NCI-H524 (cell line): ENCODE data around the gene ATP2B1.

Experiments used
- DNase-seq, 2 experiments: peaks; one replicate each; lab custom pipeline; 2025; lab: John Stamatoyannopoulos, UW

Gene ATP2B1

DNA sequence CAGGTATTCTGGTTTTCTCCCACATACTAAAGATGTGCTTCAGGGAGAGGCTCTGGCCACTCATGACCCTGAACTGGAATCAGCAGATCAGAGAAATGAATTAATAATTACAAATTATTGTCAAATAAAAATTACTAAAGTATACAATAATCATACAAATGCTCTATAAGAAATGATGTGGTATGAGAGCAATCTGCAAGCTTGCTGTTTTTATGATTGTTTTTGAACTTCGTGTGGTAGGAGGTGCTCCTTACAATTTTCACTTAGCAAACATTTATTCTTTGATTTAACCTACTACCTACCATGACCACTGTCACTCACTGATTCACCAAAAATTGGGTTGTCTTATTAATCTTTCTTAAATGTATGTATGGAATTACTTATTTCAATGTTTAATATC, 16.2 kb downstream of the ATP2B1 start:
- no peak for DNase-seq

DNA sequence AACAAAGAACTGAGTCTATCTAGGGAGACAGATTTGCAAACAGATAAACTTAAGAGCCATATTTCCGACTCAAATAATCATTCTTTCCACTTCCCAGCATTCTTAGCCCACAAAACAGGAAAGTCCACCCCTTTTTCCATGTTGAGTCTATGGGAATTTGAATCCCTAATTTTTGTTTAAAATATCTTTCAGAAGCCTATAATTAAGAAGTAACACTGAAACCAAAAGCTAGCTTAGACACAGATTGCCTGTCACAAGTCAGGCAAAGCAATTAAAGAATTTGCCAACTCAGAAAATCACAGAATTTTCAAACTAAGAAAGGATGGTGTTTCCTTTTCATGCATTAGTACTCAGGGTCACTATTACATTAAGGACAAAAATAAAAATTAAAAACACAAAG, 17.0 kb downstream of the ATP2B1 start:
- peak in 1 of 2 experiments; percentile 6 for DNase-seq

DNA sequence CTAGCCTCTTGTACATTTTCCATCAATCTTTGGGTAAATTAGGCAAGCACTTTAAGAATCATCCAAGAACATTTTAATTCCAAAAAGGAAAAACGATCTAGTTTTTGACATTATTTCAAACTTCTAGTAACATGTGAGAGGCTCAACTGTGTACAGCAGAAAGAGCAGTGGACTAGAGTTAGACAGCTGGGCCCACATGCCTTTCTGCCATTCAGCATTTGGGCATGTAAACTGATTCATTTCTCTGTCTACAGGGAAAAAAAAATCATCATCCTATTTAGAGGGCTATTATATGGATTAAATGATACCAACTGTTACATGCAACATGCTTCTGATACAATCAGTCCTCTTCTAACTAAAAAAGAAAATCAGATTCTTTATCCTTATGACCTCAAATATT, 17.7 kb downstream of the ATP2B1 start:
- peak; percentile 41 to 71 for DNase-seq

DNA sequence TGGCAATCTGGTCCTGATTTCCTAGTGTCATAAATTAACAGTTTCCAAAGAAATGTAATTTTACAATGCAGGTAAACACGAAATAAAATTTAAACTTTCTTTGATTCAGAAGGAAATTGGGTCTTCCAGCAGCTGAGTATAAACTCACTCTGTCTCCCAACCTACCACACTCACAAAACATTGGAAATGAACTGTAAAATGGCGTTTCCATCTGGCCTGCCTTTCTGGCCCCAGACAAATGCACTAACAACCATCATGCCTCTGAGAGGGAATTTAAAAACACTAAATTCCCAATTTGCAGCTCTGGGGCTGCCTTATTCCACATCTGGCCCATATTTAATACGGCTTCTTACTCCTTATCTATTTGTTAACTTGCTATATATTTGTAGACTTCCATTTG, 19.3 kb downstream of the ATP2B1 start:
- DNase-seq: peak in 1 of 2 experiments; percentile 32

DNA sequence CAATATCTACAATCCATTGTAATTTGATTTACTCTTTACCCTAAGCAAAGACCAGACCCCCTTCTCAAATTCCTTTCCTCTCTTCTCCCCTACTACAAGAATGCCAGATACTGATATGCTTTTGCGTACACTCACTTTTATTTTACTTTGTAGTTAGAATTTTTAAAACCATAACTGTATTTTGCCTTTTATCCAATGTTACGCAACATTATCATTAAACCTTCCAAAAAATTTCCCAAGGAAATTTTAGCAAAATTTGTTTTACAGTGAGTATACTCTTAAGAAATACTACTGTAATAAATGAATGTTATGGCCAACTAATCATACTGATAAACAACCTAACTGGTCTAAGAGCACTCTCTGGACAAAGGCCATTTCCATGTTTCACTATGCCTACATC, 22.3 kb downstream of the ATP2B1 start:
- no peak for DNase-seq

DNA sequence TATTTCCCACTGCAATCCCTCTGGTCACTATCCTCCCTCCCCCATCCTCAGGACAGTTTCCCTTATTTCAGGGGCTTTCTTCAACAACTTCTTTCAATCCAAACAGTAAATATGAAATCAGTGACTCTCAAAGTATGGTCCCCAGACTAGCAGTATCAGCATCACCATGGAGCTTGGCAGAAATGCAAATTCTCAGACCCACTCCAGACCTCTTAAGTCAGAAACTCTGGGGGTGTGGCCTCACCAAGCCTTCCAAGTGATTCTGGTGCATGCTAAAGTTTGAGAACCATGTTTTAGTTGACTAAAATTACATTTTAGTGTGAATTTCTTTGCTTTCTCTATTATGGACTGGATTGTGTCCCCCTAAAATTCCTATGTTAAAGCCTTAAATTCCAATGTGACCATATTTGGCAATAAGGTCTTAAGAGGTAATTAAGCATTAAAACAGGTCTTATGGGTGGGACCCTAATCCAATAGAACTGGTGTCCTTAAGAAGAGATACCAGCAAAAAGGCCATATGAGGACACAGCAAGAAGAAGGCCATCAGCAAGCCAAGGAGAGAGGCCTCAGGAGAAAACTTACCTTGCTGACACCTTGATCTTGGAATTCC, 23.2 kb downstream of the ATP2B1 start:
- no peak for DNase-seq

DNA sequence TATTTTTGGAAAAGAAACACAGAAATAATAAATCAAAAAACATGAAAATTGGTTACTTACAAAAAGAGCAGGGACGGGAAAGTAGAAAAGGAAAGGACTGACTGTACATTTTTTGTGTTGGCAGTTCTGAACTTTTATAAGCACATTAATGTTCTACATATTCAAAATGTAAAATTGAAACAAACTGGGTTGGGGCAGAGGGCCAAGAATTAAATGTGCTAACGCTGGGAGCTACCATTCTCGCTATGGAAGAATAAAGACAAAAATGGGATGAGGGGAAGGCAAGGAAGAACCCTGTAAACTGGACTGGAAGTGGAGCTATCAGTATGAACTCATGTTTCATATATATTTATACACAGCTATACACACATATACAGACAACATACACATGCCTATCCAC, 24.5 kb downstream of the ATP2B1 start:
- DNase-seq: no peak

DNA sequence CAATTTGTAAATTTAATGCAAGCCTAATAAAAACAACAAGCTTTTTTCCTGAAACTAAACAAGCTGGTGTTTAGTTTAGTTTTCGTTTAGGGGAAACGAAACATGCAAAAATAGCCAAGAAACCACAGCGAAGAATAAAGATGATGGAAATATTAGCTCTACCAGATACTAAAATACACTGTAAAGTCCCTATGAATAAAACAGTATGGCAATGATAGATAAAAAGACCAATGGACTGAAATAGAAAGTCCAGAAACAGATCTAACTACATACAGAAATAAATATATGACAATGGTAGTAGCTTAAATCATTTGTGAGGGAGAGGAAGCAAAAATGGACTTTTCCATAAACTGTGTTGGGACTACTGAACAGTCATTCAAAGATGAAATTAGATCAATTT, 26.4 kb downstream of the ATP2B1 start:
- no peak for DNase-seq

DNA sequence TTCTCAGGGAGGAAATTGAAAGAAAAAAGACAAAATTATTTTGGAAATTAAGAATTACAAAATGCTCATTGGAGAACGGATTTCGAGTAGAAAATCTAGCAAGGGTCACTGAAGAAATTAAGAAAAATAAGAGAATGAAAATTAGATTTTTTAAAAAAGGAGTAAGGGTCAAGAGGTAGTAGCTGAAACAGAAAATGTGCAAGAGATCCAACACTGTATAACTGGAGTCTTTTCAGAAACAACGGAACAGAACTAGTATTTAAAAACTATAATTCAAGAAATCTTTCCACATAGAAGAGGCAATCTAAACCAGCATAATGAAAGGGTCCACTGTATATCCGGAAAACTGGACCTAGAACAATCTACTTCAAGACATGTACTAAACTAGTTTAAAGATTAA, 28.2 kb downstream of the ATP2B1 start:
- DNase-seq: no peak

DNA sequence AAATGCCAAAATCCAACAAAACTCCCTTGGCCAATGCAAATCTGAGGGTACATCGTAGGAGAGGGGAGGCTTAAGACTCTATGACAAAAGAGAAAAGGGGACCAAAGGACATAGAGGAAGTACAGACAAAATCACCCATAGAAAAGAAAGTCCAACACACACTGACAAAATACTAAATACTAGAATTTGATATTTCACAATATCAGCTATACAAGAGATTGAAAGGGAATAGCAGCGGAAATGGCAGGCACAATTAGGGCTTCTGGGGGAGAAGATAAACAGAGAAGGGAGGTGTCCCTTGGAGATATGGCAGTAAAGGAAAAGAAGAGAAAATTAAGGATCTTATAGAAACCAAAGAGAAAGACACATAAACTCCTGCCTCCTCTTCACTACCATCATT, 29.0 kb downstream of the ATP2B1 start:
- DNase-seq: no peak

DNA sequence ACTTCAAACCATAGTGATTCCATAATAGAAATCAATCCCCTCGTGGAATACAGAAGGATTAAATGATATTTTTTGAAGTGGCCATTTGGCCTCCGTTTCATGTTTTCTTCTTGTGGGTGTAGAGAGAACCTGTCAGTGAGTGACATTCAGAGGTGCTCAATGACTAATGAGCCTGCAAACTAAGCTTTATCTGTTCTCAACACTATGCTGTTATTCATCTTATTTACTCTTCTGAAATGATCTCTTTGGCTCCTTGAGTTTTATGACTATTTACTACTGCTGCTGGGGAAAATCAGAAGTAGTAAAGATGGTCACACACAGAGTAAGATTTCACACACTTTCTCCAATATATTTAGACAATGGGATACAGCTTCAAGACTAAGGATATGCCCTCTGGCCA, 30.4 kb downstream of the ATP2B1 start:
- DNase-seq: no peak

DNA sequence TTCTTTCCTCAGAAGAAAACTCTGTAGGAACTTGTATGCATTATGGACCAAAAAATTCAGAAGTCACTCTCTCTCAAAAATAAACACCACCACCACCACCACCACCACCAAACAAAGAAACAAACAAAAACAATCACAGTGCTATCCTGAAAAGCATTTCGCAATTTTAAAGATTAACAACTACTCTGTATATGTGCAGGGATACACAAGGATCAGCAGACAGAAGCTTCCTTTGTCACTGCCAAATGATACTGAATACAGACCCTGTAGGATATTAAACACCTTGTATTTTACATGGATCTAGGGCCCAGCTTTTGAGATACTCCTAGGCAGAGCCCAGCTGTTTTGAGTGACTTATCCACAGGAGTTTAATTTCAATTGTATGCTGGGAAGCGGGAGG, 31.7 kb downstream of the ATP2B1 start:
- DNase-seq: no peak

DNA sequence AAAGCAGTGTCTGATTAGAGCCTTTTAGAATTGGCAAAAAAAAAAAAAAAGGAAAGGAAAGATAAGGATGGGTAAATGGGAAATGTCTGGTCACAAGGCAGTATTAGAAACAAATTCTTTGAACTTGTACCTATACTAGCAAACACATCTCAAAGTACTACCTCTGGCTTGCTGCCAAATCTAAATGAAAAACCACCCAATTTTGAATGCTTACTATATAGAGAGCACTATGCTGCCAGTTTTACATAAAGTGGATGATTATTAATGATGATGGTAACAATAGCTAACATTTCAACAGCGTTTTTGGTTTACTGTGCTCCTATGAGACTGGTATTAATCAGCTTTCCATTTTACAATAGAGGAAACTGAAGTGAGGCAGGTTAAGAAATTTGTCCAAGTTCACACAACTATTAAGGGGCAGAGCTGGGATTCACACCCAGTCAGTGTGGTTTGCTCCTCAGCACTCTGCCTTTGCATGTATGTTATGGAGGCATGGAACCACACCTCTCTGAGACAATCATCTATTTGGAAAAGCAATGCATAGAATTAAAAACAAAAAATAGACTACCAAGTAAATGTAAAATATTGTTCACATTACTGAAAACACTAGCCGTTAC, 34.2 kb downstream of the ATP2B1 start:
- DNase-seq: no peak

DNA sequence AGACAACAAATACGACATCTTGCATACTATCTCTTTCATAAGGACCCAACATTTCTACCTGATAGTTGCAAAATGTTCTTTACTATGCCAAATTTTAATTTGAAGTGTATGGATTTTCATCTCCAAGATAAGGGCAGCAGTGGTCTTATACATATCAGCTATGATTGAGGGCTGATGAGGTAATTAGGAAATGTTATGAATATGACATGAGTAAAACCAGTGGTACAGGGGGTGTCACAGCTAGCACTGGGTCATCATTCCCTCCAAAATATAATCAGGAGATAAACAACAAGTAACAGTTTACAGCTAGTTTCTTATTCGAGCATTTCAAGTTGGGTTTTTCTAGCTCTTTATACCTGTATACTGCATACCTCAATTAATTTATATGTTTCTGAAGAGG, 35.0 kb downstream of the ATP2B1 start:
- DNase-seq: no peak

DNA sequence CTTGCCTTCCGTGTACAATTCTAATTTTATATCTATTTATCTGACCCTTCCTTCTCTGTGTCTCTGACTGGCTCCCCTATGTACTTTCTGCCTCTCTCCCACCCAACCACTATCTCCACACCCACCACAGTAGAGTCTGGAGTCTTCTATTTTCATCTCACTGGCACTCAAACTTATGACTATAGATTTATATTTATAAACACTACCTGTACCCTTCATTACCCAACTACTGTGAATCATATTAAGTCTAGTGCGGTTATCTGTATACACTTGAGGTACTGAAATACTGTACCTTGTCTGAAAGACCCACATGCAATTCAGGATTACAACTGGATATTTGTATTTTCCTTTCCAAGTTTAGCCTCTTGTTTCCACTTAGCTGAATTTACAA, 36.1 kb downstream of the ATP2B1 start:
- DNase-seq: no peak

DNA sequence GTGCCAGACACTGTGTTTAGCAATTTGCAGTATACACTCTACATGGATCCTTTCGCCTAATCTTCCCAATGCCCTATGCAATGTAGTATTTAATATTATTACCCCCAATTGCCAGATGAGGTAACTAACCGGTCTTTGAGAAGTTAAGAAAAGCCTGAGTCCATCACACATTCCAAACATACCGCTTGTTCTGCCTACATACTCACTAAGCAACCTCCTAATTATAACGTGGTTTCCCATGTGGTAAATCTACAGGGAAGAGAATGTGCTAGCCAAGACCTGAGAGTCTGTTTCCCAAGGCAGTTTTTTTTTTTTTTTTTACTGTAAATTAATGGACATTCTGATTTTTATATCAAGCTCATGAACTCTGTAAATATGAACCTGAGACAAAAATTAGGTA, 37.2 kb downstream of the ATP2B1 start:
- DNase-seq: no peak

DNA sequence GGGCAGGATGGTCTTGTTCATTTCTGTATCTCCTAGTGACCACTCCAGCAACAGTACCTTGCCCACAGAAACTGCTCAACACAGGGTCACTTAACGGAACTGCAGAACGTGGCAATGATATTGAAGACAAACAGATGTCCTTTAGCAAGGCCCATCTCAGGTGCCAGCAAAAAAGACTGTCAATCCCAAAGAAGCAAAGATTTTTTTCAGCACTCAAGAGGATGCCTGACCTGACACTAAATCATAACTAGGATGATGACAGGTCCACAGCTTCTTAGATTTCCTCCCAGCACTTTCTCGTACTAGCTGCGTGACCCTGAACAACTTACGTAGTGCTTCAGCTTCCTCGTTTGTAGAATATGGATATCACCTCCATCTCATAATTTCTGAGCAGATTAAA, 39.4 kb downstream of the ATP2B1 start:
- no peak for DNase-seq

DNA sequence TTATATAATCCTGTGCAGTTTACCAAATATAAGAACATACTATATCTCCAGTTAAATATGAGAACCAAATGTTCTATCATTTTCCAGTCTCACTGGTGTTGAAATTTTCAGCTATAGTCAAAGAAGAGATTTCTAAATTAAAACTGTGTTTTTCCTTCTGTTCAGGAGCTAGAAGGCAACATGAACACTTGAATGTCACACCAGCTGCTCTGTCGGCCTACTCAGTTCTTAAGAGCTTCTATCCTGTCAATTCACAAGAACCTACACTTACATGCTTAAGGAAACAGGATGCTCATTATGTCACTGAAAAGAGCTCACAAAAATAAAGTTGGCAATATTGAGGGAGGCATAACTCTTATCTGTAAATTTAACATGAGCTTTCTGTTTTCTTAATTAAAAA, 43.1 kb downstream of the ATP2B1 start:
- peak; percentile 13 to 71 for DNase-seq

DNA sequence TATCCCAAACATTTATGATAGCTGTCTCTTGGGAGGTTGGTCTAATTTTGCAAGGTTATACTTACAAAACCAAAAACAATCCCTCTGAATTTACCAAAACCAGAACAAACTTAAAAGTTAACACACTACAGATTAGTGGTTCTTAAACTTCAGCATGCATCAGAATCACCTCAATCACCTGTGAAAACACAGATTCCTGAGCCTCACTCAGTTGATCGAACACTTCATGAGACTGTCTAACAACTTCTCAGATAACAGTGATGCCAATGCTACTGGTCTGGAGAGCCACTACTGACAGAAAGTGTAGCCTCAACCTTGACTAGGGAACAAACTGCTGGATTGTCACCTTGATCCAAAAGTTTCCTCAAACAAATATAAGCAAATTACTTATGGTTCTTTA, 44.2 kb downstream of the ATP2B1 start:
- DNase-seq: no peak

DNA sequence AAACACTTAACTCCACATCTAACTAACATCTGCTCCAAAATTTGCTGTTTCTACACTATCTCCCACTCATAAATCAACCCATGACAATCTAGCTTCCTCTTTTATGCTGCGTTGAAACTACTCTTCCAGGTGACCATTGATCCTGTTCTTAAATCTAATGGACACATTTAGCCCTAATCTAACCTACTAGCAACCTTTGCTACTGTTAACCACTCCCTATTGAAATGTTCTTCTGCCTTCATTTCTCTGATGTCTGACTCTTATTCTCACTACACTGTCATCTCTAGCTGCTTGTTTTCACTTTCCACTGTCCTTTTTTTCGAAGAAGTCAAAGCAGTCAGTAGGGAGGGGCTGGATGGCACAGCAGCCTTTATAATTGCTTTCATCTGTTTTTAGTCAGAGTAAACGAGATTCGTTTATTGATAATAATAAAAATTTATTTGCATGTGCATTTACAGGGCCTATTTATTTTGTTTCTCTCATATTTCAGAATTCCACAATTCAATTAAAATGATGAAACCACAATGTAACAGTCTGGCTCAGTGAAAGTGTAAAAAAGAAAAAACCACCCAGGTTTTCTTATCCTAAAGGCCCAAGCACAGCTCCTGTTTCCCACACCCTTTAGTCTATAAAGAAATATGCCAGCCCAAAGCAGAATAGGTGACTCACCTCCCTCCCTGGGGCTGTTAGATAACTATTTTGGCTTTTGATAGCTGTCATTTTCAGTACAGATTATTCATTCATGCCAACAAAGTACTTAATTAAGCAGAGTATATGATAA, 44.9 kb downstream of the ATP2B1 start:
- DNase-seq: no peak

DNA sequence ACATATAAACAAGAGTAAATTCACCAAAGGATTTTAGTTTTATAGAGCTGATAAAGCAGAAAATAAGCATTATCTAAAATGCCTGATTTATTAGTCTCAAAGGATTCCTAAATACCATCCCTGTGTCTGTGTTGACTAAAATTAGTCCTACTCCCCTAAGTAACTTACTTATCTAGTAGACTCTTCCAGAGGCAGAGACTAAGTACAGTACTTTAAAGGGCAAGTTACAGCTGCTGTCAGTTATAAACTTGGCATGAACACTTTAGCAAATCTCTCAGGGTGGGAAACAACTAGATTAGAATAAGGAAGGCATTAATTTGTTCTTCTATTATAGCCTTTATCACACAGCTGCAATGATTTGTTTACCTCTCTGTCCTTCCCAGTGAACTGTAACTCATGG, 46.0 kb downstream of the ATP2B1 start:
- DNase-seq: peak in 1 of 2 experiments; percentile 10

DNA sequence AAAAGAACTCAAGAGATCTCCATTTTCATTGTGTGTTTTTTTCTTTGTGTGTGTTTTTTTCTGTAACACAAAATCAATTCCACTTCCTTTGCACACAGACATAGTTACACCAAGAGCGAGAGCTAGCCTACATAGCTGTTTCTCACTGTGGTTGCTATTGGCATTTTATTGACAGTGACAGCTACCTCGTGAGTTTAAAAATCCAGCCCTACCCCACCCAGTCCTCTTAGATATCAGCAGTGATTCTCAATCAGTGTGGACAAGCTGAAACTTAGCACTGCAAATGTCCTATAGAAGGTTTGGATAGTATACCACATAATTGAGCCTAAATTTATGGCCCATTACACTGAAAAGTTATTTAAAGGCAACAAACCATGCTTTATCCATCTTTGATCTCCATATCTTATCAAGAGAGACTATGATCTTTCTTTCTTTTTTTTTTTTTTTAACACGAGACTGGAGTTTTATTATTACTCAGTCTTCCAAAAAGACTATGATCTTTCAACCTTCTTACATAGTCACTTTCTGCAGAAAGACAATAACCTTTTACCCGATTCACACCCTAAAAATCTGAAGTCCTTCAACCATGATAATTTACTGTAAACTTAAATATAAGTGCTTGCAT, 46.8 kb downstream of the ATP2B1 start:
- DNase-seq: no peak

DNA sequence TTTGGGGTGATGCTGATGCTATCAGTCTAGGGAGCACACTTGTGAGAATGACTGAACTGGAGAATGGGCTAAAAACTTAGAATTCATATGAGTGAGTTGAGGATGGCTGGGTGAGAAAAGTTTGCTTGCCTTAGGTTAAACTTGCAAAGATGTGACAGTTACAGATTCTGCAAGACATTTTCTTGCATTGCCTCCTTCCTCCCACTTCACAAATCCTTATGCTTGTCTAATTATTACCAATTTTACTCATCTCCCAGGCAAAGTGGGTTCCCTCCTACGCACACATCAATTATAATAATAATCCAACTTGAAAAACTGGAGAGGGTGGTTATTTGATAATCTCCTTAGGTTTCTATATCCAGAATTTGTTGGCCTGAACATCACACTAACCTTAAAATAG, 50.9 kb downstream of the ATP2B1 start:
- DNase-seq: no peak
